Activated effector memory CD4-positive, alpha-beta T cell treated with Interleukin-2 at 50 U/mL for 16 hours (primary cell): ENCODE measurements around the gene PAX8.

Source experiments
- DNase-seq: peaks from one replicate; pipeline ENCODE4 v3.0.0-alpha.2; 2020

The PAX8 gene

DNA sequence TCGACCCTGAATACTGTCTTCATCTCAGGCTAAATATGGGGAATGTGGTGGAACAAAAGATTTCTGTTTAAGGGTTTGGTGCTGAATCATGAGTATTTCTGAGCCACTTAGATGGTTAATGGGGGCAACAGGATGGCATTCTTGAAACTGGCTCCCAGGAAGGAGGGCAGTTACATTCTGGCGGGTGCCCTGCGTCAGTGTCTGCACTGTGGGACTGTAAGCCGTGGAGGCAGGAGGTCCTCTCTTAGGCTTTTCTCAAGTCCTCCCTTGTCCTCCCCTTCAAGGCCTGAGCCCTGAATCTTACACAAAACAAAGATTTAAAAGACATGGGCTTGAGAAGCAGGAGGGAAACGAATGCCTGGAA is 59.2 kb downstream of the PAX8 start:
- DNase-seq = no peak

DNA sequence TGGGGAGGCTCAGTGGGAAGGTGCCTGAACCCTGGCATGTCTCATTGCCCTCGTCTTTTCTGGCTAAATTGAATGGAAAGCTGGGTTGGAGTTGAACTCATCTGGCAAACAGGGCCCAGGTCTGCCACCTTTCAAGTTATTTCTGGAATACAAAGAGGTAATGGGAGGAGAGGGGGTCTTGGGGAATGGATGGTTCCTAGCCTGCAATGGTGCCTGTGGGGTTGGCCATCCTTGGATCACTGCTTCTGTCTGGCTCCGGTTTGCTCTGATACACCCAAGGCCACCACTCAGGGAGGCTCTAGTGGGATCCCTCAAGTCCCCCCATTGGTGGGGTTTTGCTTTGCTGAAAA is 59.7 kb downstream of the PAX8 start:
- no peak for DNase-seq

DNA sequence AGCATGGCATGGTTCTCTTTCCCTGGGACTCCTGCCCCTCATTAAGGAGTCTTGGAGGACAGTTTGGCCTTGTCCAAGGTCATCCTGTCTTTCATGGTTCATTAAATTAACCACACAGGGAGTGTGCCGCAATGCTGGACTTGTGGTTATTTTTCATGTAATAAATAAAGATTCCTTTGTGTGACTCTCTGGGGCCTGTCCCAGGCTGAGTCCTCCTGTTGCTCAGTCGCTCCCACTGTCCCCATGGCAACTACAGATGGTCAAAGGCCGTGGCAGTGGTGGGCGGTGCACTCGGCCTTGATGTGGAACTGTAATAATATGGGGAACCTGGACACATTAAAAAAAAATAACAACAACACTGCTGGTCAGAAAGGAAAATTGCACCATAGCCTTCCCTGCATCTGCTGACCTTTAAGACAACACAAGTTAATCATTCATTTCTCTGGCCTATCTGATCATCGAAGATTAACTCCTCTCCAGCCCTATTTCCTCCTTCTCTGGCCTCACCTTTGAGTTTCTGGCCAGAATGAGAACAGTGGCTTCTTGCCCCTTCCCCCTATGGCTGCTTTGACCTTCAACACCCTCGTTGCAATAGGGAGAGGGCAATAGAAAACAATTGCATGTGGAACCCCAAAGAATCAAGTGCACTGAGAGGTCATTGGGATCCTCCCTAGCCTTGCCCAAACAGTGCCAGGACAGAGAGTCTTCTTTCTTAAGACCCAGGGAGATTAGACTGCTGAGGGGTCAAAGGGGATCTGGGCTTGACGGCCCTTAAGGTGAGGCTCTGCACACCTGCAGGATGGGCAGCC is 60.2 kb downstream of the PAX8 start:
- no peak for DNase-seq

DNA sequence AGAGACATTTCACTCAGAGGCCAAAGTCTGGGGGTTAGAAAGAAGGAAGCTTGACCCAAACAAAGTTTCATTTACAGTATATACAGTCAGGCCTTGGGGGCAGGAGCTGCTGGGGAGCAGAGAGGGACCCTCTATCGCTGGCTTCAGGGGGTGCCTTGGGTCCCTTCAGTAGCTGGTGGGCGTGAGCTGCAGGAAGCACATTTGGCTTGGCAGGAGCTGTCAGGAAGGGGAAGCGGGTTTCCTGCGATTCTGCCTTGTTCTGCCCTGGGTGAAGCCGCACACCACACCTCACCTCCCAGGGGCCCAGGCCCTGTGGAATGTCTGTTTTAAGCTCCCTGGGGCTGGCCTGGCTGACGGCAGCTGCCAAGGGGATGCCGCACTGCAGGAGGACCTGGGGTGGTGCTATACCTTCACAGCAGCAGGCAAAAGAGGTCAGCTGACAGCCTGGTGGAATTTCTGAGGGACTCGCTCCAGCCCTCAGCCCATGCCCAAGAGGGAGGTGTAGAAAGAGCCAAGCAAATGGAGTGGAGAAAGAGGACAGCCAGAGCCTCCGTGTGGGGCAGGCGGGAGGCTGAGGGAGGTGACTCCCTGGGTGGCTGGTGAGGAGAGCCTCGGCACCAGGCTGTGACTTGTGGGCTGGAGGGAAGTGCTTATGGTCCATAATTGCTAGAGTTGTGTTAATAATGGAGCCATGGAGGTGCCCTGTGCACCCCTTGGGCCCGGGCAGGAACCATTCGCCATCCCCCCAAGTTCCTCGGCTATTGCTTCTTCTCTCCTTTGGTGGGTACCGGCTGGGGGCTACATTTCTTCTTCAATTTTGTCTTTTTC is 61.1 kb downstream of the PAX8 start:
- DNase-seq = no peak

DNA sequence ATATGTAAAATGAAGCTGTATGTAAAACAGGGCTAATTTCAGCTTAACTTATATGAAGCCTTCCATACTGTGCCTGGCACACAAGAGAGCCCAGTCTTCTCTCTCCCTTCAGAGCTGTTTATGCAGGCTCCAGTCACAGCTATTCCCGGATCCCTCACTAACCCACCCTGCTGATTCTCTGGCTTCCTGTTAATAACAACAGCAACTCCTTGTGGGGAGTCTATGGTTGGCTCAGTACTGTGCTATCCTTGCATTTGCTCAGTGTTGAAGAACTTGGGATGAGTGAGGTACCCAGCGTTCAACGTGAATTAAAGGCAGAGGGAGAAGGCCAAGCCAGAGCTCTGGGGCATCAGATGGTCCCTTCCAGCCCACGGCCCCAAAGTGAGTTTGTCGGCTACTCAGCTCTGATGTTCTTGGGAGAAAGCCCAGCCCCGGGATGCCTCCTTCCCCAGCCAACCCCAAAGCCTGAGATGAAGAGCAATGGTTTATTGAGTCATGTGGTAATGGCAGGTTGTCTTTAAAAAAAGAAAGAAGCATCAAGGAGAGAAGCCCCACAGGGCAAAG is 61.7 kb downstream of the PAX8 start:
- DNase-seq = no peak

DNA sequence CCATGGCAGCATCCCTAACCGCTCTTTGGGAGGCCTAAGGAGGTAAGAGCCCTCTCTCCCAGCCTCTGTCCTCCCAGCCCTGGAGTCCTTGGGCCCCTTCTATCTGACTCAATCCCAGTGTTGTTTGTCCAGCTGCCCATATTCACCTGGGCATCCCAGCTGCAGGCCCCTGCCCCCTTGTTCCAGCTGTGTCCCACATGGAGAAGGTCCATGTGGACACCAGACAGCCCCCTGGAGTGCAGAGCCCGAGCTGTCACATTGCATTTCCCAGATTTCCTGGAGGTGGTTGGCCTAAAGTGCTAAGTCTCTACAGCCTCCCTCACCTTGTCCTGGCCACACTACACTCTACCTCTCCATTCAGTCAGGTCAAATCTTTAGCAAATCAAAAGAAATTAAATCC is 62.4 kb downstream of the PAX8 start:
- no peak for DNase-seq

DNA sequence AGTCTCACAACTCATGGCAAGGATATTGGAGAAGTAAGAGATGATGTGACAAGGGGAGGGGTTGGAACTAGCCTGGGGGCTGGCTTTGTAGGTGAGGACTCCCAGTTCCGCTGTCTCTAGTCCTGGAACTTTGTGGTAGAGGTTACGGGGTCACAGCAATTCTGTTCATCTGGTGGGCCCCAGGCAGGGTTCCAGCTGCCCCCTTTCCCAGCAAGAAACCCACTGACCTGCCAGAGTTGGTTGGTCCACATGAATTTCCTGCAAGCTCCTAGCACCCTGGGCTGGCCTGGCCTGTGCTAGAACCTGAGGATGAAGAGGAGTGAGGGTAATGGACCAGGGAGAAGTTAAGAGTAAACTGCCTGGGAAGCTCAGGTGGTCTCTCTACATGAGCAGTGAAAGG is 63.7 kb downstream of the PAX8 start:
- DNase-seq = no peak

DNA sequence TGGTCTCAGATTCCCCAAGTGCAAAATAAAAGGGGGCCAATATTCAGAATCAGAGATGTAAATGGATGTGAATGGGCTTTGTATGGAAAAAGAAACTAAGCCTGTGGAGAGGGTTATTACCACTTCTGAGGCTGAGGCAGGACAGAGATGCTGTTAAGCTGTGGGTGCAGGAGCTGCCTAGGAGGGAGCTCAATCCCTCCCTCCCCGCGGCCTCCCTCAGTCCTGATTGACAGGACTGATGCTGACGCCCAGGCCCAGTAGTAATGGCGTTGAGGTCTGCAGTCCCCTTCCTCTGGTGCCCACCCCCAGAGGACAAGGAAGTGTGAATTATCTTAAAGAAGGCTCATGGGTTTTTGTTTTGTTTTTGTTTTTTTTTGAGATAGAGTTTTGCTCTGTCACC is 64.6 kb downstream of the PAX8 start:
- no peak for DNase-seq

DNA sequence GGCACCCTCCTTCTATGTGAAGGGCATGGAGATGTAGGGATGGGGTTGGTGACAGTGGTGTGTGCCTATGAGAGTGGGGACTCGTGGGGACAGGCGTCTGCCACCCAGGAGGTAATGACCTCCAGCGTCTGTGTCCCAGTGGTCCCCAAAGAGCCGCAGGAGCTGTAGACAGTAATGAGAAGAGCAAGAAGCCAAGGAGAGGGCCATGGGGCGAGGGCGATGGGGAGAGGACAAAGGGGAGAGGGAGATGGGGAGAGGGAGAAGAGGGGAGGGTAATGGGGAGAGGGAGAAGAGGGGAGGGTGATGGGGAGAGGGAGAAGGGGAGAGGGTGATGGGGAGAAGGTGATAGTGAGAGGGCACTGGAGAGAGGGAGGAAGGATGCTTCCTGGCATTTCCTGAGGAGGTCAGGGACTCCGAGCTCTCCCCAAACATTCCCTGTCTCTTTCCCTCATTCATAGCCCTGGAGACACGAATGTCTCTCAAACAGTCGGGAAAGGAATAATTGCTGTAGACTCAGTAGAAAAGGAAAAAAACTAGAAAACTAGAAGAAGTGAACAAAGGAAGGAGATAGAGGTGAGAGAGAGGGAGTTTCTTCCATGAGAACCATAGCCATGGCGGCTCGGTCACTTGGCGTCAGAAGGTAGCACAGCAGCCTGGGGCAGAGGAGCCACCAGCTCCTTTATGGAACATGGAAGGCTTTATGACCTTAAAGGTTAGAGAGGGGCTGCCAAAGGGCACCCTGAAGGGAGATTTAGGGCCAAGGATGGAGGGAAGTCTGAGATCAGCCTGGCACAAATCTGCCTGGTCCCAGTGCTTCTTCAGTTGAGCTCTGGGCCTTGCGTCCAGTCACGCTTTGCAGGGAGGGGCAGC is 65.4 kb downstream of the PAX8 start:
- DNase-seq = no peak

DNA sequence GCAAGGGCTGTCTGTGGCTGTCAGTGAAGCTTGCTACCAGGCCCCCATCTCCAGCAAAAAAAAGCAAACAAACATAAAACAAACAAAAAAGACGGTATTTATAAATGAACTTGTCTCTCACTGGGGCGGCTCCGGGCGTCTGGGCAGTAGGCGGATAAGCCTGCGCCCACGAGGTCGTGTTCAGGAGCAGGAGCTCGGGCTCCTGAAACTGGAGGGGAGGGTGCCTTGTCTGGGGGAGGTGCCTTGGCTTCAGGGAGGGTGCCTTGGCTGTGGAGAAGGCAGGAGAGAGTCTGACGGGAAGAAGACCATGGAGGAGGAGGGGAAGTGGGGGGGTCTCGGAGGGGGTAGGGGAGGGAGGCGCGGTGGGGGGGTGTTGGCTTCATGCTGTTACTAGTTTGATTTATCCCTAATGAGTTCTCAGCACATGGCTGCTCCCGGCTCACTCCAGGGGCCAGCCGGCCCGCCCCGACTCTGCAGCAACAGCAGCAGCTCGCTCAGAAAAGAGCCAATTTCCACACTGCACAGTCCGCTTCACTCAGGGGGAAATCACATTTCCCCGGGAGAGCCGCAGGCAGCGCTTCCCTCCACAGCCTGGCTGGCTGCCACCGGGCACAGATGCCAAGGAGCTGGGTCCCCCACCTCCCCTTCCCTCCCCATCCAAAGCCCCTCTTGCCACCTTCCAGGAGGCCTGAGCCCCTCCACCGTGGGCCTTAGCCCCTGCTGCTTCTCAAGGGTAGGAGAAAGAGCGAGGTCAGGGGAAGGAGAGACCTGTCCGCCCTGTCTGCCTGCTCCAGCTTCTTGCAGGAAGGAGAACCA is 66.3 kb downstream of the PAX8 start:
- DNase-seq = no peak

DNA sequence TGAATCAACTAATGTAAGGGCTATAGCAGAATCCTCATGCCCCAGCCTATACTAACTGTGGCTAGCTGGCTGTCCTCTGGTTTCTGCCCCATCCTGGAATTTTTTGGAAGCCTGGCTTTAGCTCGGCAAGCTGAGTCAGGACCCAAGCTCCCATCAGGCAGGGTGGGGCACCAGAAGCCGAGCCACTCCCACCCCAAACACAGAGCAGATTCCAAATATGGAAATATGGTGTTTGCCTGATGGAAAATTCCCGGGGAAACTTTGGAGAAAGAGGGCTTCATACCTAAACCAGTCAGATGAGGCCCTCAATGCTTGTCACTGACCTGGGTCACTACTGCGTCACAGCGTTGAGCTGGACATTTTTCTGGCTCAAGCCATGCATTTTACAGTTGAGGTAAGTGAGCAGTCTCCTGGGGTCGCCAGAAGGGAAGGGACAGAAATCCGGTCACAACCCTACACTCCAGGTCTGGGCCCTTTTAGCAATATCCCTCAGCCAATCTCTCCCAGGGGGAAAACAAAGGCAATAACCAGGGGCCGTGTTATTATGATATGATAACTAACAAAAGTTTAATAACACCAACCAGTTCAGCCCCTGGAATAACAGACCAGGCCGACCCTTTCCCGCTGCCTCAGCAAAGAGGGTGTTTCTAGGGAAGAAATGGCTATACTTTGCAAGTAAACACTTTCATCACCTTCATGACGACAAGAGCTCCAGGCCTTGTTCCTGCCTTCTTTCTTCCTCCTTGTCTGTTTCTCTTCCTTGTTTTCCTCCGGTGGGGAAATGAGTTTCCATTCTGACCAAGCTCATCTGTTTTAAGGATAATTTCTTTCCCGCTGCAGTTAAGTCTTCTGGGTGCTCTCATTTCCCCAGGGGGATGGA is 67.3 kb downstream of the PAX8 start:
- no peak for DNase-seq

DNA sequence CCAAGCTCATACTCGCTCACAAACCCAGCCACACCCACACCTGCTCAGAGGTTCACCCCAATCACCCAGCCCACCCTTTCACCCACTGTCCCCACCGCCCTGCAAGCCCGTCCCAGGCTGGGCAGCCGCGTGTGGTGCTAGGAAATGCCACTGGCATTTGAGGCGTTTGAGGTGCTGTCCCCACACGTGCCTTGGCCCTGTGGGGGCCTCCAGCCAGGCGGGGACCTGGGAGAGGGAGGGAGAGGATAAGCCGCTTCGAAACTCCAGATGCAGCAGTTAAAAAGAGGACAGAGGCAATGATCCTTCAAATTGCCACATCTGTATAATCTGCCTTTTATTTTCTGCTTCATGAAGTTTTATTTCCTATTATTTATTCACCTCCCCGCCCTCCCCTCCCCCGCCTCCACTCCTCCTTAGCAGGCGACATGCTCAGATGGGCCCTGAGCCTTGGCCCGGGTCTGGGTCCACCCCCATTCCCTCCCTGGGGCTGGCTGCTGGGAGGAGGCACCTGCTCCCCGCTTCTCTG is 69.0 kb downstream of the PAX8 start:
- DNase-seq = no peak

DNA sequence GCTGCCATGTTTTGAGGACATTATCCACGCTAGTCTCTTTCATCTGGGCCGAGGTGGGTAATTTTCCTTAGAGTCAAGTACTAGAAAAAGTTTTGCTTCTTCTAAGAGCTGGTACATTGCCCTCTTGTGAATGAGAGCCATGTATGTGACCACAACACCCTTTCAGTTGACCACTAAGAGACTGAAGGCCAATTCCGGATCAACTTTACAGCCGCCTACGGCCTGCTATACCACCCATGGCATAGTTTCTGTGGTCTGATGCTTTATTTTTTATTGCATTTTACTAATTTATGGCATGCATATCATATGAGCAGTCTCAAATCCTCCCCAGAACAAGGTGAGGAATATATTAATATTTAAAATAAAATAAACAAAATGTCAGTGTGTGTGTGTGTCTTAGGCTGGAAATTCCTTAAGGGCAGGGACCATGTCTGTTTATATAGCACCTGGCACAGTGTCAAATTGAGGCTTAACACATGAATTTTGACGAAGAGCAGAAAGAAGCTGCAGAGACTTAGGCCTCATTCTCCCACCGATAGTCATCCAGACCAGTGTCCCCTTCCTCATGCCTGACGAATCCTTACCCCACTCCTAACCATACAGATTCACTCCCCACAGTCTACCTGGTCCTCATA is 69.6 kb downstream of the PAX8 start:
- DNase-seq = no peak

DNA sequence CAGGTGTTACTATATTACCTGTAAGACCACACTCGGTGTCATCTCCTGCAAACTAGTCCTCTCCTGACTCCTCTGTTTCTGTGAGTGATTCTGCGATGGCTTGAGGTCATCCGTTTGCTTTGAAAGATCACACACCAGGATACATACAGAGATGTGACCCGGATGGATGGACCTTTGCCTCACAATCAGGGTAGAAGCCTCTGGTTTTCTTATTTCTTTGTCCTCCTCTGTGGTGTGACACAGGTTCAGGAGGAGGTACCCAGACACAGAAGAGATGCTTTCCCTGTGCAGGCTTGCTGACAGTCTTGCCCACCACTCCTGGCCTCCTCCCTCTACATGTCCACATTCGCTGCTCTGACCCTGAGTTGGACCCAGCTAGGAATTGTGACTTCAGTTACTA is 70.3 kb downstream of the PAX8 start:
- DNase-seq = no peak

DNA sequence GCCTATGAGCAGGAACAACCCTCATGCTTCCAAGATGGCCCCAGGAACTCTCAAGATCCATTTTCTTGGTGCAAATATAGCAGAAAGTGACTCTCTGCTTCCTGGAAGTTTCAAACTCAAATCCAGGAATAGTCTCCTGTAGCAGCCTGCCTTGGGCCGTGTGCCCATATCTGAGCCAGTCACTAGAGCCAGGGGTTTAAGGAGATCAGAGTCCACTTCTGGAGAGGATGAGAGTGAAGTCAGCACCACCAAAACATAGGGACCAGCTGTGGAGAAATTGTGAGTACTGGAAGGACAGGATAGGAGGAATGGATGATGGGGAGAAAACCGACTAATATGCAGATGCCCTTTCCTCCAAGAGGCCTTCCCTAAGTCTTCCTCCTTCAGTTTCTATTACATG is 71.7 kb downstream of the PAX8 start:
- no peak for DNase-seq

DNA sequence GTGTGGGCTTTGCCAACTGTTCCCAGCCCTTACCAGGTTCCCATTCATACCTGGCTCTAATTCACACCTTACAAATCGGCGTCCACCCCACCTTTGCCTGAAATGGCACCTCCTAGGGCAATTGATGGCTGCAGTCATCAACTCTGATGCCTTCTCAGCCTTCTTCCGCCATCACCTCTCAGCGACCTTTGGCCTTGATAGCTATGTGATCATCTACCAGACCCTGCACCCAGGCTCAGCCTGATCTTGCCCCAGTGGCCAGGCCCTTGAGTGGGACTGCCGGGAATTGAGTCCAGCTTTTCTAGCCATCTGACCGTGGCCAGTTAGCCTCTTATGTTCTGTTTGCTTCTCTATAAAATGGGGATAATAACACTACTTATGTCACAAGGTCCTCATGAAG is 72.5 kb downstream of the PAX8 start:
- DNase-seq = no peak

DNA sequence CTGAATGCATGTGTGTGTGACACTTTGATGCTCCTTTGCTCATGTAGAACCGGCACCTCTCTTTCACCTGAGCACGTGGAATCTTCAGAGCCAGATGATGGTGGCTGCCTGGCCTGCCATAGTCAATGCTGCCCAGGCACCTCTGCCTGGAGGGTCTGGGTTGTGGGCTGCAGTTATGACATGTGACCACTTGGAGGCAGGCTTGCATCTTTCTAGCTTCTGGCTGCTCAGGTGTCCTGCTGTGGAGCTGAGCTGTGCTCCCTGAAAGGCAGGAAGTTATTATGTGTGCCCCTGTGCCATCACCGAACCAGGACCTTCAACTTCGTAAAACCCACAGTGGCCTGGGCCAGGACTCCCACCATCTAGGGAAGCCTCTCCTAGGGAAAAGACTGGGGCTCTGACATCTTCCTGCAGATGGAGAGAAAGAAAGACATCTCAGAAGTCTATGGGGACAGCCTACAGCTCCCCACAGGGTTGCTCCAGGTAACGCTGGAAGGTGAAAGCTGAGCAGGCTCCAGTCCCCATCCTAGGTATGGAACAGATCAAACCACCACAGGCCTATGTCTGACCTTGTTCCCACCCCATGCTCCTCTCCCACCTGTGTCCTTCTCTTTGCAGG is 74.7 kb downstream of the PAX8 start:
- DNase-seq = peak; percentile 67

DNA sequence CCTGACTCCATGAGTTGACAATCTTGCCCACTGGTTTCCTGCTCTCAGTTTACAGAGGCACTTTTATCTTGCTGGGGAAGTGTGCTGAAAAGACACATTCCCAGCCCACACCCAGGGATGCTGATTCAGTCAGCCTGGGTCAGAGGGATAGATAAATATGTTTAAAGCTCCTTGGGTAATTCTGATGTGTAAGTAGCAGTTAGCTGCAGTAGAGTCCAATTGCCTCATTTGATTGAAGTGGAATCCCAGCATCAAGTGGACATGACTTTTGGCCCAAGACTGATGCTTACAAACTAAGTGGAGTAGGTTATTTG is 75.5 kb downstream of the PAX8 start:
- no peak for DNase-seq

DNA sequence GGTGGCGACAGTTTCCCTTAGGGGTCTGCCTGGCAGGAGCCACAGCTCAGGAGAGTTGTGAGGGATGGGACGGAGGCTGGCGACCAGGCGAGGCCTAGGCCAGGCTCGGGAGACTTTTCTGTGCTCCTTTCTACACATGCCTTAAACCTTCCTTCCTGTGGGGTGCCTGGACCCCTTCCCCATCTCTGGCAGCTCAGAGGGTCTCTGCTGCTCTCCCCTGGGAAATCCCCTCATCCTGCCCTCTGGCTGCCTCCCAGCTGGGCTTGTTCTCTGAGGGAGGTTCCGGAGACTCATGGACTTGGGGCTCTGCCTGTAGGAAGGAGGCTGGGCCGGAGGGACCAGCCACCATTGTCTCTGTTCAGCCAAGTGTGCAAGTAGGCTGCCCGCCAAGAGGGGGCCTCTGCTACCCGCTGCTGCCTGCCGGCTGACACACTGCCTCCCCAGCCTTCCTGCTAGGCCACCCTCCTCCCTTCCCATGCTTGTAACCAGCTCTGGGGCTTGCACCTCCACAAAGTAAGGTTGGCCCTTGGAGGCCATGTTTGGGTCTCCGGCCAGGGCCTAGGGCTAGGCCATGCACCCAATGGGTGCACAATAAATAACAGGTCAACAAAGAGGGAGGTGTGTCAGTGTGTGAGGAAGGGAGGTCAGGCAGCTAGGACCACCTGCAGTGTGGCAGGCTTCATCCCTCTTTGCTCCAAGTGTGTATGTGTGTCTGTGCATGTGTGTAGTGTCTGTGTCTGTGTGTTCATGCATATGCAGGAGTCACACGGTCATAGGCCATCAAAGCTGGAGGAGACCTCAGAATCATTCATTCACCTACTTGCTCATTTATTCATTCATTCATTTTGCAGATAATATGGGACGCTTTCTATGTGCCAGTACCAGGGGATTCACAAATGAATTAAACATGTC is 76.2 kb downstream of the PAX8 start:
- DNase-seq = no peak
